GM12891 (cell line): ENCODE data around the gene SLC7A14.

ENCODE experiments used
- PAX5 ChIP-seq: IDR thresholded peaks from 2 replicates; pipeline ENCODE4 v1.6.1; 2011; ENCODE audit warnings: low read length, moderate library complexity, mild to moderate bottlenecking; ENCODE audit not compliant: insufficient read depth, severe bottlenecking
- POLR2A ChIP-seq: IDR thresholded peaks from 2 replicates; pipeline ENCODE4 v1.6.1; 2011; ENCODE audit warnings: low read depth, low read length, control low read depth
- POLR2AphosphoS5 ChIP-seq: IDR thresholded peaks from 2 replicates; pipeline ENCODE4 v1.6.1; 2011; ENCODE audit warnings: low read depth, low read length, control low read depth
- POU2F2 ChIP-seq: IDR thresholded peaks from 2 replicates; pipeline ENCODE4 v1.6.1; 2011; ENCODE audit warnings: low read depth, mild to moderate bottlenecking, control low read depth, low read length, moderate library complexity
- SPI1 ChIP-seq: IDR thresholded peaks from 2 replicates; pipeline ENCODE4 v1.6.1; 2011; ENCODE audit warnings: low read depth, low read length, control low read depth
- TAF1 ChIP-seq: IDR thresholded peaks from 2 replicates; pipeline ENCODE4 v1.6.1; 2011; ENCODE audit warnings: low read depth, low read length, control low read depth

DNA sequence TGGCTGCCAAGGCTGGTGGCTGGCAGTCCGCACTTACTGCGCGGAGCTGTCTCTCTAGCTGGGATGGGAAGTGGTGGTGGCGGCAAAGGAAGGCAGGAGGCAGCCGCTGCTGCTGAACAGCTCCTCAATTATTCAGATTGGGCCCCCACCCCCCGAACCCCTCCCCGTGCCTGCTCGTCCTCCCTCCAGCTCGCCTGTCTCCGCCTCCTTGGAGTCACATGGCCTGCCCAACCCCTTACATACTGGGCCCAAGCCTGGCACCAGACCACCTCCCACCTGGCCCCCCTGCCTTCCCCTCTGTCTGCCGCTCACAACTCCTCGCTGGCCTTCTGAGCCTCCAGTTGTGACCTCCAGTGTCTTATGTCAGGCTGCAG lies at the start of gene SLC7A14:
- TF ChIP-seq SPI1 (no peak), POLR2A (no peak), POLR2AphosphoS5 (no peak), PAX5 (no peak), TAF1 (no peak), POU2F2 (no peak)
